ENCODE data around the gene ZBTB8B. TPM values are rescaled to one million over a fixed set of nuclear protein-coding genes. Genes with fewer than 3 reads are reported as not detected.
A peak's percentile ranks its signal among the peaks of the same experiment; 100 is the strongest.

Gene ZBTB8B
- total RNA-seq, 4 donors from 2014 or later, result under 0.01 to 0.06 (median 0.03) TPM

DNA sequence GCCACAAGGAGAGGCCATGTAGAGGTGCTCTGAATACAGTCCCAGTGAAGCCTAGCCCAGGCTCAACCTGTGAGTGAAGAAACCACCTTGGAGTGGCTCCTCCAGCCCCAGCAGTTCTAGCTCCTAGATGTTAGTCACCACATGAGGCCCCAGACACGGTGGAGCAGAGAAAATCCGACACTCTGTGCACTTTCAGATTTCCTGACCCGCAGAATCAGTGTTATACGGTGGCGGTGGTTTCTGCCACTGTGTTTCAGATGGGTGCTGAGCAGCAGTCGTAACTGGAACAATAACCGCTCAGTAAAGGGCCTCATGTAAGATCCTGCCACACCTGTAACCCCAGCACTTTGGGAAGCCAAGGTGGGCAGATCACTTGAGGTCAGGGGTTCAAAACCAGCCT is 38.3 kb downstream of the ZBTB8B start:
- 93% methylated on average over 7 of the region's 7 CpGs for WGBS
- TF ChIP-seq POLR2A (IDR thresholded peaks at IDR 0.05; ENCODE audit: low read depth), result no peak
- no peak for TF ChIP-seq EP300 (IDR thresholded peaks at IDR 0.05)
- no peak for TF ChIP-seq POLR2AphosphoS5 (IDR thresholded peaks at IDR 0.05)
- TF ChIP-seq, protein P1, sequence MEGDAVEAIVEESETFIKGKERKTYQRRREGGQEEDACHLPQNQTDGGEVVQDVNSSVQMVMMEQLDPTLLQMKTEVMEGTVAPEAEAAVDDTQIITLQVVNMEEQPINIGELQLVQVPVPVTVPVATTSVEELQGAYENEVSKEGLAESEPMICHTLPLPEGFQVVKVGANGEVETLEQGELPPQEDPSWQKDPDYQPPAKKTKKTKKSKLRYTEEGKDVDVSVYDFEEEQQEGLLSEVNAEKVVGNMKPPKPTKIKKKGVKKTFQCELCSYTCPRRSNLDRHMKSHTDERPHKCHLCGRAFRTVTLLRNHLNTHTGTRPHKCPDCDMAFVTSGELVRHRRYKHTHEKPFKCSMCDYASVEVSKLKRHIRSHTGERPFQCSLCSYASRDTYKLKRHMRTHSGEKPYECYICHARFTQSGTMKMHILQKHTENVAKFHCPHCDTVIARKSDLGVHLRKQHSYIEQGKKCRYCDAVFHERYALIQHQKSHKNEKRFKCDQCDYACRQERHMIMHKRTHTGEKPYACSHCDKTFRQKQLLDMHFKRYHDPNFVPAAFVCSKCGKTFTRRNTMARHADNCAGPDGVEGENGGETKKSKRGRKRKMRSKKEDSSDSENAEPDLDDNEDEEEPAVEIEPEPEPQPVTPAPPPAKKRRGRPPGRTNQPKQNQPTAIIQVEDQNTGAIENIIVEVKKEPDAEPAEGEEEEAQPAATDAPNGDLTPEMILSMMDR (IDR thresholded peaks at IDR 0.05), result no peak
- Histone ChIP-seq H3K9me3 (no peaks in the 10 kb centered on the region), H3K36me3 (no peaks in the 10 kb centered on the region), H3K4me3 (no peak overlapping the region), H3K27me3 (no peaks in the 10 kb centered on the region), H3K27ac (replicated peaks in 1 of 4) (peak overlapping the region; percentile 92 to 99 (median 98)), H3K4me1 (peaks cover 21 to 38% (median 32%) of the 10 kb centered on the region in 4 donors)
- no peak for DNase-seq (ENCODE audit: extremely low spot score)
- intact Hi-C loops (cut with DNase I), result no loop called here

- intact Hi-C loops (cut with DNase I), result no loop called here
- Histone ChIP-seq H3K36me3 (no peaks in the 10 kb centered on the region), H3K27ac (replicated peaks in 1 of 4) (no peak overlapping the region), H3K4me3 (no peak overlapping the region), H3K9me3 (no peaks in the 10 kb centered on the region), H3K27me3 (no peaks in the 10 kb centered on the region), H3K4me1 (peaks cover 11 to 15% (median 13%) of the 10 kb centered on the region in 4 donors)
- 84% methylated on average over 4 of the region's 4 CpGs for WGBS
- no peak for DNase-seq (ENCODE audit: extremely low spot score)
- TF ChIP-seq EP300 (IDR thresholded peaks at IDR 0.05) (no peak), POLR2AphosphoS5 (IDR thresholded peaks at IDR 0.05) (no peak), POLR2A (IDR thresholded peaks at IDR 0.05; ENCODE audit: low read depth) (no peak)
- TF ChIP-seq, protein P1 (IDR thresholded peaks at IDR 0.05), result no peak
Observed at GRCh38 chr1:32507021-32507420, 42.1 kb downstream of the ZBTB8B start.

- no peak for DNase-seq (ENCODE audit: extremely low spot score)
Observed at GRCh38 chr1:32508761-32509160, 43.9 kb downstream of the ZBTB8B start.

GRCh38 chr1:32509939-32510338 is 45.1 kb downstream of the ZBTB8B start:
- H3K36me3 ChIP-seq, result no peaks in the 10 kb centered on the region
- H3K27ac ChIP-seq (replicated peaks in 1 of 4), result no peak overlapping the region
- no peaks in the 10 kb centered on the region for H3K4me1 ChIP-seq
- no peaks in the 10 kb centered on the region for H3K9me3 ChIP-seq
- no peak for TF ChIP-seq POLR2AphosphoS5 (IDR thresholded peaks at IDR 0.05)
- no peak for TF ChIP-seq EP300 (IDR thresholded peaks at IDR 0.05)
- TF ChIP-seq, protein P1 (IDR thresholded peaks at IDR 0.05), result no peak
- no peak for TF ChIP-seq POLR2A (IDR thresholded peaks at IDR 0.05; ENCODE audit: low read depth)
- intact Hi-C loops (cut with DNase I), result loop anchor here (10.0 kb wide), 1 partner anchor 265 kb away; no protein-coding TSS in a partner anchor
- no peak for DNase-seq (ENCODE audit: extremely low spot score)
- WGBS, result 100% methylated on average over 1 of the region's 1 CpG
- no peaks in the 10 kb centered on the region for H3K27me3 ChIP-seq
- no peak overlapping the region for H3K4me3 ChIP-seq

More at GRCh38 chr1:32508761-32509160, 43.9 kb downstream of the ZBTB8B start:
- Histone ChIP-seq H3K27ac (replicated peaks in 1 of 4) (no peak overlapping the region), H3K4me1 (no peaks in the 10 kb centered on the region), H3K4me3 (no peak overlapping the region), H3K27me3 (no peaks in the 10 kb centered on the region), H3K36me3 (no peaks in the 10 kb centered on the region), H3K9me3 (no peaks in the 10 kb centered on the region)
- intact Hi-C loops (cut with DNase I), result no loop called here
- TF ChIP-seq EP300 (IDR thresholded peaks at IDR 0.05) (no peak), POLR2AphosphoS5 (IDR thresholded peaks at IDR 0.05) (no peak), POLR2A (IDR thresholded peaks at IDR 0.05; ENCODE audit: low read depth) (no peak)
- TF ChIP-seq, protein P1 (IDR thresholded peaks at IDR 0.05), result no peak
- WGBS, result 81% methylated on average over 5 of the region's 5 CpGs

Other genes starting within 250 kb of the ZBTB8B start
- gene TMEM234, start 242.7 kb upstream of the ZBTB8B start, total RNA-seq, result 1 to 10 TPM; 6.6 to 10.0 (median 8.2) TPM
- gene EIF3I, start 242.7 kb upstream of the ZBTB8B start, total RNA-seq, result 100 to 1,000 TPM; 141 to 214 (median 167) TPM
- gene FAM167B, start 217.8 kb upstream of the ZBTB8B start, total RNA-seq, result 1 to 10 TPM in 3 of 4 donors, under 1 TPM in 1; 0.83 to 6.7 (median 4.7) TPM
- 1 to 10 TPM in 2 of 4 donors, under 1 TPM in 2; 0.42 to 2.8 (median 1.1) TPM for gene LCK, start 213.8 kb upstream of the ZBTB8B start, total RNA-seq
- gene HDAC1, start 173.0 kb upstream of the ZBTB8B start, total RNA-seq, result 10 to 100 TPM; 42.8 to 70.4 (median 51.4) TPM
- gene MARCKSL1, start 128.8 kb upstream of the ZBTB8B start, total RNA-seq, result 10 to 100 TPM in 2 of 4 donors, 1 to 10 TPM in 2; 4.2 to 10.9 (median 9.2) TPM
- 1 to 10 TPM; 1.3 to 8.7 (median 4.9) TPM for gene FAM229A, start 102.6 kb upstream of the ZBTB8B start, total RNA-seq
- gene TSSK3, start 102.5 kb upstream of the ZBTB8B start, total RNA-seq, result 1 to 10 TPM in 1 of 4 donors, under 1 TPM in 1, not detected in 2; 0.86 to 3.7 TPM
- gene BSDC1, start 70.6 kb upstream of the ZBTB8B start, total RNA-seq, result 10 to 100 TPM; 57.3 to 67.9 (median 63.4) TPM
- 10 to 100 TPM in 2 of 4 donors, 1 to 10 TPM in 2; 6.8 to 12.0 (median 10.3) TPM for gene ZBTB8A, start 74.4 kb downstream of the ZBTB8B start, total RNA-seq
- gene ZBTB8OS, start 185.5 kb downstream of the ZBTB8B start, total RNA-seq, result 10 to 100 TPM; 19.6 to 31.1 (median 25.8) TPM
- gene RBBP4, start 186.1 kb downstream of the ZBTB8B start, total RNA-seq, result 10 to 100 TPM; 83.0 to 98.8 (median 92.2) TPM
- gene SYNC, start 237.7 kb downstream of the ZBTB8B start, total RNA-seq, result 100 to 1,000 TPM; 111 to 201 (median 153) TPM